GM12801 (cell line): Measurements from ENCODE around the gene ITGBL1.

ENCODE experiments used
- CTCF ChIP-seq: IDR thresholded peaks from one replicate; pipeline ENCODE4 v1.5.1; 2011; ENCODE audit warnings: control low read depth; ENCODE audit not compliant: insufficient read length; ENCODE audit errors: extremely low read depth

The ITGBL1 gene

GRCh38 chr13:101452519-101453485 is at the start of gene ITGBL1:
Gene ITGBL1, plus strand, starts transcription at chr13:101452675. Its CDS starts 159 bp downstream, at chr13:101452834.
- TF ChIP-seq CTCF = no peak

GRCh38 chr13:101406791-101407190 is 45.7 kb upstream of the ITGBL1 start:
- no peak for TF ChIP-seq CTCF

GRCh38 chr13:101408154-101408553 is 44.3 kb upstream of the ITGBL1 start:
- no peak for TF ChIP-seq CTCF

GRCh38 chr13:101408992-101409656 is 43.4 kb upstream of the ITGBL1 start:
- no peak for TF ChIP-seq CTCF

- no peak for TF ChIP-seq CTCF
Measured at GRCh38 chr13:101412076-101412475, 40.4 kb upstream of the ITGBL1 start.

- no peak for TF ChIP-seq CTCF
Measured at GRCh38 chr13:101415358-101416174, 36.9 kb upstream of the ITGBL1 start.
